WI38 (cell line): ENCODE measurements around the gene NANOS2.

Source experiments
- H3K4me3 ChIP-seq: 2 replicates; pipeline ENCODE4 v1.5.1; 2011; ENCODE audit warnings: low read depth, mild to moderate bottlenecking, control low read depth, low read length
- CTCF ChIP-seq: IDR thresholded peaks from 2 replicates; pipeline ENCODE4 v1.5.1; 2012; ENCODE audit warnings: low read depth, mild to moderate bottlenecking, control low read depth, low read length

Gene NANOS2

DNA sequence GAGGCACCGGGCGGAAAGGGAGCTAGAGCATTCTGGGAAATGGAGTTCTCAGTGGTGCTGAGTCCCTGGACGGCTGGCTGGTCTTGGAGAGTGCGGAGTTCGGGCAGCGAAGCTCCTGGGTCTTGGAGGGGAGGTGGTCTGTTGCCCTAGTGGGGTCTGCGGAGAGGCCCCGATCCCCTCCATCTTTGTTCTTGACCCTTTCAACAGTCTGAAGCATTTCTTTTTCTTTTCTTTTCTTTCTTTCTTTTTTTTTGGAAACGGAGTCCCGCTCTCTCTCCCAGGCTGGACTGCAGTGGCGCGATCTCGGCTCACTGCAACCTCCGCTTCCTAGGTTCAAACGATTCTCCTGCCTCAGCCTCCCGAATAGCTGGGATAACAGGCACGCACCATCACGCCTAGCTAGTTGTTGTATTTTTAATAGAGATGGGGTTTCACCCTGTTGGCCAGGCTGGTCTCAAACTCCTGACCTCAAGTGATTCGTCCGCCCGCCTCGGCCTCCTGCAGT is 51.2 kb downstream of the NANOS2 start:
- no peak for TF ChIP-seq CTCF
- peak overlapping the region; percentile 34 for H3K4me3 ChIP-seq
